ENCODE measurements around the gene NRL. TPM values are rescaled to one million over a fixed set of nuclear protein-coding genes. Genes with fewer than 3 reads are reported as not detected.
A peak's percentile ranks its signal among the peaks of the same experiment; 100 is the strongest.

Gene NRL
- total RNA-seq, 4 donors from 2014 or later, result 2.2 to 2.9 (median 2.3) TPM

- no peak overlapping the region for H3K4me3 ChIP-seq
- no peaks in the 10 kb centered on the region for H3K27me3 ChIP-seq
- H3K36me3 ChIP-seq, result peaks cover 28% of the 10 kb centered on the region
- 81% methylated on average over 13 of the region's 13 CpGs for WGBS
- no peak for DNase-seq (ENCODE audit: low spot score in 2 of 2)
- no peak overlapping the region for H3K27ac ChIP-seq
- TF ChIP-seq POLR2AphosphoS5 (IDR thresholded peaks at IDR 0.05), result no peak
- no peak for TF ChIP-seq EP300 (IDR thresholded peaks at IDR 0.05)
- TF ChIP-seq POLR2A (IDR thresholded peaks at IDR 0.05), result no peak
- TF ChIP-seq CTCF (IDR thresholded peaks at IDR 0.05), result no peak
- no peaks in the 10 kb centered on the region for H3K9me3 ChIP-seq
- H3K4me1 ChIP-seq, result peaks cover 54% of the 10 kb centered on the region
Measured at GRCh38 chr14:24138396-24139271, 23.9 kb upstream of the NRL start.

- Histone ChIP-seq H3K36me3 (peaks cover 22% of the 10 kb centered on the region), H3K27me3 (no peaks in the 10 kb centered on the region), H3K4me1 (peaks cover 55% of the 10 kb centered on the region), H3K9me3 (no peaks in the 10 kb centered on the region), H3K27ac (no peak overlapping the region), H3K4me3 (no peak overlapping the region)
- DNase-seq (ENCODE audit: low spot score in 2 of 2), result no peak
- TF ChIP-seq CTCF (IDR thresholded peaks at IDR 0.05) (no peak), EP300 (IDR thresholded peaks at IDR 0.05) (no peak), POLR2AphosphoS5 (IDR thresholded peaks at IDR 0.05) (no peak), POLR2A (IDR thresholded peaks at IDR 0.05) (no peak)
- 85% methylated on average over 8 of the region's 8 CpGs for WGBS
Measured at GRCh38 chr14:24137529-24138395, 23.0 kb upstream of the NRL start.

GRCh38 chr14:24136684-24137528 lies 22.2 kb upstream of the NRL start:
- peak overlapping the region; percentile 93 for H3K27ac ChIP-seq
- H3K4me1 ChIP-seq, result peaks cover 55% of the 10 kb centered on the region
- no peaks in the 10 kb centered on the region for H3K27me3 ChIP-seq
- H3K9me3 ChIP-seq, result no peaks in the 10 kb centered on the region
- peaks cover 22% of the 10 kb centered on the region for H3K36me3 ChIP-seq
- TF ChIP-seq CTCF (IDR thresholded peaks at IDR 0.05), result no peak
- no peak for TF ChIP-seq POLR2AphosphoS5 (IDR thresholded peaks at IDR 0.05)
- WGBS, result 29% methylated on average over 13 of the region's 13 CpGs
- DNase-seq (ENCODE audit: low spot score in 2 of 2), result no peak
- peak overlapping the region; percentile 99 for H3K4me3 ChIP-seq

GRCh38 chr14:24135834-24136683 lies 21.3 kb upstream of the NRL start, which contains the start of gene PSME1:
Gene PSME1, plus strand, starts transcription at chr14:24136194. Its CDS starts 69 bp downstream, at chr14:24136263.
- peak within 1 kb of the TSS; percentile 93 for H3K27ac ChIP-seq
- no peaks in the 10 kb centered on the region for H3K27me3 ChIP-seq
- peaks cover 22% of the 10 kb centered on the region for H3K36me3 ChIP-seq
- TF ChIP-seq POLR2AphosphoS5 (IDR thresholded peaks at IDR 0.05) (peak in 2 of 3 donors; percentile 8 to 13), POLR2A (IDR thresholded peaks at IDR 0.05) (no peak)
- peak within 1 kb of the TSS; percentile 99 for H3K4me3 ChIP-seq
- H3K9me3 ChIP-seq, result no peaks in the 10 kb centered on the region
- H3K4me1 ChIP-seq, result peaks cover 57% of the 10 kb centered on the region
- 0% methylated on average over 45 of the region's 75 CpGs for WGBS
- peak; percentile 94 to 97 for DNase-seq (ENCODE audit: low spot score in 2 of 2)

- WGBS, result 7% methylated on average over 9 of the region's 9 CpGs
- peaks cover 22% of the 10 kb centered on the region for H3K36me3 ChIP-seq
- H3K4me3 ChIP-seq, result peak overlapping the region; percentile 99
- TF ChIP-seq POLR2AphosphoS5 (IDR thresholded peaks at IDR 0.05) (no peak), CTCF (IDR thresholded peaks at IDR 0.05) (no peak), POLR2A (IDR thresholded peaks at IDR 0.05) (no peak), EP300 (IDR thresholded peaks at IDR 0.05) (no peak)
- peak overlapping the region; percentile 93 for H3K27ac ChIP-seq
- peaks cover 52% of the 10 kb centered on the region for H3K4me1 ChIP-seq
- H3K9me3 ChIP-seq, result no peaks in the 10 kb centered on the region
- DNase-seq (ENCODE audit: low spot score in 2 of 2), result no peak
- no peaks in the 10 kb centered on the region for H3K27me3 ChIP-seq
Measured at GRCh38 chr14:24135584-24135833, 20.8 kb upstream of the NRL start.
